Forelimb muscle (tissue), 1 donor: ENCODE measurements around the gene POLR2E. TPM values are rescaled to one million over a fixed set of nuclear protein-coding genes. Genes with fewer than 3 reads are reported as not detected.

Experiments used
- DNase-seq: peaks from one replicate; pipeline ENCODE4 v3.0.0-alpha.2; 2013; ENCODE audit warnings: low read depth
- polyA plus RNA-seq: library from polyadenylated mRNA; unstranded; fragments of 120-200 nt; gene quantifications from one replicate; pipeline ENCODE4 v1.2.1, GENCODE V29; 2013; ENCODE audit not compliant: insufficient read length

Gene POLR2E
- polyA plus RNA-seq, 1 donor = 109 TPM

GRCh38 chr19:1047696-1048147, 47.5 kb downstream of the POLR2E start:
- no peak for DNase-seq

GRCh38 chr19:1046836-1047695, 48.1 kb downstream of the POLR2E start:
- no peak for DNase-seq

- DNase-seq = no peak
Observed at GRCh38 chr19:1046117-1046626, 49.0 kb downstream of the POLR2E start.

- DNase-seq = no peak
Observed at GRCh38 chr19:1045247-1045603, 50.0 kb downstream of the POLR2E start.

GRCh38 chr19:1042689-1043511, 52.3 kb downstream of the POLR2E start:
- no peak for DNase-seq

- DNase-seq = no peak
Observed at GRCh38 chr19:1041835-1042685, 53.1 kb downstream of the POLR2E start.

GRCh38 chr19:1041272-1041834, 53.8 kb downstream of the POLR2E start:
- no peak for DNase-seq

GRCh38 chr19:1040476-1041271, 54.5 kb downstream of the POLR2E start:
- no peak for DNase-seq

- peak; percentile 82 for DNase-seq
Observed at GRCh38 chr19:1039646-1040475, 55.3 kb downstream of the POLR2E start, which contains the start of gene ABCA7. Gene ABCA7 (plus strand): TSS chr19:1040107. CDS start chr19:1041362, 1,255 bp downstream.

- DNase-seq = no peak
Observed at GRCh38 chr19:1038978-1039645, 56.1 kb downstream of the POLR2E start.

GRCh38 chr19:1037621-1038064, 57.5 kb downstream of the POLR2E start:
- no peak for DNase-seq

Other genes starting within 250 kb of the POLR2E start
- 0.40 TPM for gene ELANE, start 243.1 kb downstream of the POLR2E start, polyA plus RNA-seq
- gene CFD, start 235.7 kb downstream of the POLR2E start, polyA plus RNA-seq = 1.4 TPM
- gene MED16, start 202.2 kb downstream of the POLR2E start, polyA plus RNA-seq = 33.7 TPM
- gene RNU6-9, start 201.9 kb downstream of the POLR2E start, polyA plus RNA-seq = not detected
- gene R3HDM4, start 182.2 kb downstream of the POLR2E start, polyA plus RNA-seq = 27.5 TPM
- gene KISS1R, start 178.0 kb downstream of the POLR2E start, polyA plus RNA-seq = not detected
- 11.4 TPM for gene ARID3A, start 169.3 kb downstream of the POLR2E start, polyA plus RNA-seq
- 23.5 TPM for gene WDR18, start 111.0 kb downstream of the POLR2E start, polyA plus RNA-seq
- 0.13 TPM for gene GRIN3B, start 95.0 kb downstream of the POLR2E start, polyA plus RNA-seq
- gene TMEM259, start 74.3 kb downstream of the POLR2E start, polyA plus RNA-seq = 75.5 TPM
- gene RNU6-2, start 73.9 kb downstream of the POLR2E start, polyA plus RNA-seq = not detected
- gene CNN2, start 68.8 kb downstream of the POLR2E start, polyA plus RNA-seq = 45.2 TPM
- gene ABCA7, start 55.3 kb downstream of the POLR2E start, polyA plus RNA-seq = 20.6 TPM
- gene ARHGAP45, start 28.2 kb downstream of the POLR2E start, polyA plus RNA-seq = 8.4 TPM
- gene GPX4, start 8.6 kb upstream of the POLR2E start, polyA plus RNA-seq = 137 TPM
- 11.6 TPM for gene SBNO2, start 78.9 kb upstream of the POLR2E start, polyA plus RNA-seq
- 50.5 TPM for gene STK11, start 110.4 kb upstream of the POLR2E start, polyA plus RNA-seq
- 1.3 TPM for gene CBARP, start 142.6 kb upstream of the POLR2E start, polyA plus RNA-seq
- 167 TPM for gene ATP5F1D, start 146.4 kb upstream of the POLR2E start, polyA plus RNA-seq
- 41.7 TPM for gene MIDN, start 153.2 kb upstream of the POLR2E start, polyA plus RNA-seq
- gene CIRBP, start 174.0 kb upstream of the POLR2E start, polyA plus RNA-seq = 483 TPM
- gene FAM174C, start 180.2 kb upstream of the POLR2E start, polyA plus RNA-seq = 13.7 TPM
- gene EFNA2, start 190.5 kb upstream of the POLR2E start, polyA plus RNA-seq = 1.1 TPM